Right lobe of liver (tissue), 6 donors: ENCODE measurements around the gene KBTBD2. TPM values are rescaled to one million over a fixed set of nuclear protein-coding genes. Genes with fewer than 3 reads are reported as not detected.
"Not testable (repeated sequence)": the region's sequence is repeated elsewhere in the genome, so short reads cannot be mapped to it uniquely, and the experiment has no call there.

Experiments
- ATAC-seq, 4 donors: fragments of 200-7000 bp; cut with Tn5 transposase; one replicate each; pipeline ENCODE4 v1.9.1; 2020; ENCODE audit warnings: mild to moderate bottlenecking in 4 of 4, moderate library complexity in 4 of 4
- DNase-seq, 3 donors: peaks; one replicate each; pipeline ENCODE4 v3.0.0-alpha.2; 2020
- H3K27ac ChIP-seq, 3 donors: fragments of 200-600 bp; one replicate each; pipeline ENCODE4 v1.8.0; 2022
- H3K27me3 ChIP-seq, 2 donors: fragments of 200-600 bp; one replicate each; pipeline ENCODE4 v1.8.0; 2022
- H3K36me3 ChIP-seq, 4 donors: fragments of 200-600 bp; sonication (generic) in 1 of 4; one replicate each; pipeline versions ENCODE4 v1.5.1 to v1.8.0; 2017 to 2022; ENCODE audit warnings: control low read depth in 1 of 4
- H3K4me1 ChIP-seq, 4 donors: fragments of 200-600 bp; sonication (generic) in 1 of 4; one replicate each; pipeline versions ENCODE4 v1.5.1 to v1.8.0; 2017 to 2022; ENCODE audit warnings: control low read depth in 1 of 4
- H3K4me3 ChIP-seq, 3 donors: fragments of 200-600 bp; one replicate each; pipeline ENCODE4 v1.8.0; 2022
- H3K9me3 ChIP-seq, 4 donors: fragments of 200-600 bp; sonication (generic) in 1 of 4; one replicate each; pipeline versions ENCODE4 v1.5.1 to v1.8.0; 2017 to 2022; ENCODE audit warnings: control low read depth in 1 of 4
- POLR2A ChIP-seq: fragments of 450-650 bp; IDR thresholded peaks from one replicate; pipeline ENCODE4 v1.6.1; 2017; ENCODE audit warnings: antibody characterized with exemption, mild to moderate bottlenecking
- WGBS: methylation state at CpG from one replicate; pipeline ENCODE4 v1.1.6; 2018; ENCODE audit warnings: low coverage, low lambda C conversion rate; ENCODE audit not compliant: insufficient coverage; ENCODE audit errors: missing lambda C conversion rate; 5-methylcytosine and 5-hydroxymethylcytosine counted together
- intact Hi-C, 2 donors: fragments of 100-400 bp; cut with DNase I; formaldehyde crosslinking; loops; one replicate each; pipeline versions ENCODE4 v1.11.2 to v1.14.1; 2022
- total RNA-seq, 6 experiments: library from RNA; depleted of rRNA in 2 of 6; stranded (reverse); fragments of >200 nt in 2 of 6; fragmentation: NEBNext Ultra II Directional in 3 of 6; extraction: Animal tissue kit (Norgen Biotek cat#: 25700) in 3 of 6; gene quantifications; one replicate each; pipeline versions ENCODE4 v1.1.0 to v1.2.4, GENCODE V29; 2016 to 2023
- TF ChIP-seq, protein P1 (sequence below), 4 donors: fragments of 200-600 bp in 3 of 4; fragments of 450-650 bp in 1 of 4; IDR thresholded peaks; one replicate each; pipeline versions ENCODE4 v1.5.1 to v1.8.0; 2016 to 2022; ENCODE audit warnings: antibody characterized with exemption in 4 of 4, mild to moderate bottlenecking in 2 of 4
- donor health status: DM: no; HTN: yes; CAD: no.
- donor health status: DM: no; HTN: no; CAD: no.
- donor health status: DM: no; HTN: no; CAD: no.
- donor health status: DM: no; HTN: yes; CAD: no.
- donor health status: DM: no; HTN: yes; CAD: no.

Gene KBTBD2
- total RNA-seq, 6 experiments from 2014 or later = 7.0 to 14.5 (median 10.5) TPM

DNA sequence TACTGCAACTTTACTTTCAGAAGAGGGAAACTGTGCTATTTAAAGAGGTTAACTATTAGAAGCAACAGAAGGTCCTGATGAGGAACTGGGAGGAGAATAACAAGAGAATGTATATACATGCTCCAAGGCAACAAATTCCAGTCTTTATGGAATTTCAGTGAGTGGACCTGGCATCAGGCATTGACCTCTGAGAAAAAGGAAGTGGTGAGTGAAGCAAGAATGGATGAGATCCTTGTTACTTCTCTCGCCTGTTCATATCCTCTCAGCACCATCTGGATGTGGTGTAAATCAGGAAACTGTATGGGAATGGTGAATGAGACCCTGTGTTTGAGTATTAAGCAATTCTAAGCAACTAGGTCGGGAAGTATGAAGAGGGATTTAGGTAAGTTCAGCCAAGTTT, 30.3 kb upstream of the KBTBD2 start:
- ATAC-seq = no peak
- Histone ChIP-seq H3K4me3 (no peak overlapping the region), H3K4me1 (no peaks in the 10 kb centered on the region), H3K9me3 (no peaks in the 10 kb centered on the region), H3K36me3 (peaks cover 0 to 4% (median 1%) of the 10 kb centered on the region in 4 donors), H3K27ac (no peak overlapping the region), H3K27me3 (no peaks in the 10 kb centered on the region)
- WGBS = 61% methylated on average over 2 of the region's 2 CpGs
- intact Hi-C loops = no loop called here
- TF ChIP-seq, protein P1, sequence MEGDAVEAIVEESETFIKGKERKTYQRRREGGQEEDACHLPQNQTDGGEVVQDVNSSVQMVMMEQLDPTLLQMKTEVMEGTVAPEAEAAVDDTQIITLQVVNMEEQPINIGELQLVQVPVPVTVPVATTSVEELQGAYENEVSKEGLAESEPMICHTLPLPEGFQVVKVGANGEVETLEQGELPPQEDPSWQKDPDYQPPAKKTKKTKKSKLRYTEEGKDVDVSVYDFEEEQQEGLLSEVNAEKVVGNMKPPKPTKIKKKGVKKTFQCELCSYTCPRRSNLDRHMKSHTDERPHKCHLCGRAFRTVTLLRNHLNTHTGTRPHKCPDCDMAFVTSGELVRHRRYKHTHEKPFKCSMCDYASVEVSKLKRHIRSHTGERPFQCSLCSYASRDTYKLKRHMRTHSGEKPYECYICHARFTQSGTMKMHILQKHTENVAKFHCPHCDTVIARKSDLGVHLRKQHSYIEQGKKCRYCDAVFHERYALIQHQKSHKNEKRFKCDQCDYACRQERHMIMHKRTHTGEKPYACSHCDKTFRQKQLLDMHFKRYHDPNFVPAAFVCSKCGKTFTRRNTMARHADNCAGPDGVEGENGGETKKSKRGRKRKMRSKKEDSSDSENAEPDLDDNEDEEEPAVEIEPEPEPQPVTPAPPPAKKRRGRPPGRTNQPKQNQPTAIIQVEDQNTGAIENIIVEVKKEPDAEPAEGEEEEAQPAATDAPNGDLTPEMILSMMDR (IDR thresholded peaks at IDR 0.05) = no peak
- no peak for TF ChIP-seq POLR2A
- DNase-seq = no peak

DNA sequence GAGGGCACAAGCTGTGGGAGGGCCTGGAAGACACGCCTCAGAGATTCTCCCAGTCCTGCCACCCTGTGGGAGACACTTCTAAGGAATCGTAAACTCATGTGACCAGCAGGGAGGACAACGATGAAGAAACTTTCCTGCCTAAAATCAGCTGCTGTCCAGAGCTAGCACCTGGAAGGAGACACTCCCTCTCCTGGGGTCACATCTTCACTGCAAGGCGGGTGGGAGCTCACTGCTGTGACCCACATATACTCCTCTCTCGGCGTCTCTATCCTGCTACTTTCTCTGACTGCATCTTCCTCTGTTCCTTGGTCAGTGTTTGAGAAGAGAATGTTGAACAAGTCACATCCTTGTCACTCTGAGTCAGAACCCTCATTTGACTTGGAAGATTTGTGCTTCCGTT, 25.4 kb upstream of the KBTBD2 start:
- H3K36me3 ChIP-seq = not testable (repeated sequence)

DNA sequence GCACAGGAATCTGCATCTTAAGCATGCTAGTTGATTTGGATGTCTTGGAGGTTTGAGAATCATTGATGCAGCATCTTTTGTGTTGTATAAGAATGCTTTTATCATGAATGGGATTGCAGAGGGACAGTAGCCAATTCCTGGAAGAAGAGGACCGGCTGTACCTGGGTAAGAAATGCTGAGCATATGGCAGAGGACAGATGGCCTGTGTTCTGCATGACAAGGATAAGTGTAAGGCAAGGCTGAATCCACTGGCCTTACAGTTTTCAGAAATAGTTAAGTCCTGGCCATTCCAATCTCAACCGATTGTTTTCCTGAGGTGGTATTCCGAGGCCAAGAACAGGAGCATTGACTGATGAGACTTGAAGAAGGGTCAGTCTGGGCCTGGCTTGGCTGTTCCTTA, 24.4 kb upstream of the KBTBD2 start:
- Histone ChIP-seq H3K9me3 (no peaks in the 10 kb centered on the region), H3K4me1 (no peaks in the 10 kb centered on the region), H3K27ac (no peak overlapping the region), H3K36me3 (peaks cover 0 to 6% (median 1%) of the 10 kb centered on the region in 4 donors), H3K27me3 (no peaks in the 10 kb centered on the region), H3K4me3 (no peak overlapping the region)
- intact Hi-C loops = no loop called here
- WGBS = 96% methylated on average over 3 of the region's 3 CpGs
- no peak for DNase-seq
- ATAC-seq = no peak
- TF ChIP-seq POLR2A = no peak
- TF ChIP-seq, protein P1 (IDR thresholded peaks at IDR 0.05) = no peak

More for the DNA sequence above, 25.4 kb upstream of the KBTBD2 start:
- H3K4me3 ChIP-seq, intact Hi-C loops, H3K9me3 ChIP-seq, H3K4me1 ChIP-seq, H3K27me3 ChIP-seq, ATAC-seq, H3K27ac ChIP-seq, DNase-seq: not testable (repeated sequence)
- WGBS = no CpG with 5 or more reads among the region's 7 CpGs

DNA sequence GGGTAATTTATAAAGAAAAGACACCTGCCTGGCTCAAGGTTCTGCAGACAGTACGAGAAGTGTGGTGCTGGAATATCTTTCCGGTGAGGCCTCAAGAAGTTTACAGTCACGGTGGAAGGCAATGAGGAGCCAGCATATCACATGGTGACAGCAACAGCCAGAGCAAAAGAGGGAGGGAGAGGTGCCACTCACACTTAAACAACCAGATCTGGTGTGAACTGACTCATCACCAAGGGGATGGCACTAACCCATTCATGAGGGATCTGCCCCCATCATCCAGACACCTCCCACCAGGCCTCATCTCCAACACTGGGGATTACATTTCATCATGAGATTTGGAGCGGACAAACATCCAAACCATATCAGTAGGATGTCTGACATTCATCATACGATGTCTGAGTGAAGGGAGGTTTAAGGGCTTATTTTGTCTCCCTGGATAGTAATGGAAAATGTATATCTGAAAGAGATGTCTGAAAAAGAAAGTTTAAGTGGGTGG, 23.5 kb upstream of the KBTBD2 start:
- TF ChIP-seq POLR2A = no peak
- TF ChIP-seq, protein P1 (IDR thresholded peaks at IDR 0.05) = no peak
- H3K36me3 ChIP-seq = peaks cover 0 to 3% (median 1%) of the 10 kb centered on the region in 4 donors
- no peak overlapping the region for H3K27ac ChIP-seq
- 100% methylated on average over 2 of the region's 5 CpGs for WGBS
- no peak overlapping the region for H3K4me3 ChIP-seq
- H3K9me3 ChIP-seq = no peaks in the 10 kb centered on the region
- H3K27me3 ChIP-seq = no peaks in the 10 kb centered on the region
- no peak for ATAC-seq
- no peak for DNase-seq
- intact Hi-C loops = no loop called here
- no peaks in the 10 kb centered on the region for H3K4me1 ChIP-seq

DNA sequence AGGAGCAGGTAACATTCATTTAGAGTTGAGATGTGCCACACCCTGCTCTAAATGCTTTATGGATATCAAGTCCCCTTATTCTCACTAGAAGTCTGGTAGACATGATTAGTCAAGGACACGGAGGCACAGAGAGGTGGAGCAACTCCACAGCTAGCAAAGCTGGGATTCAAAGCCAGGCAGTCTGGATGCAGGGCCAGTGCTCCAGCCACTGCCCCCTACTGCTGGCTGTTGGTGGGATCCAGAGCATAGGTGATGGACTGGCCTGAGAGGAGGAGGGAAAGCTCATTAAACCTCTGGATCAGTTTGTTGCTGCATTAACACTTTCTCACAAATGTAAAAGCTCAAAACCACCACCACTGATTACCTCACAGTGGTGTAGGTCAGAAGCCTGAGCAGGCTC, 22.6 kb upstream of the KBTBD2 start:
- Histone ChIP-seq H3K27me3 (no peaks in the 10 kb centered on the region), H3K4me1 (no peaks in the 10 kb centered on the region), H3K4me3 (no peak overlapping the region), H3K9me3 (no peaks in the 10 kb centered on the region), H3K27ac (no peak overlapping the region), H3K36me3 (peaks cover 0 to 3% (median 1%) of the 10 kb centered on the region in 4 donors)
- WGBS = no CpG with 5 or more reads among the region's 1 CpG
- no peak for DNase-seq
- TF ChIP-seq, protein P1 (IDR thresholded peaks at IDR 0.05) = peak in 1 of 4 donors; percentile 12
- no peak for TF ChIP-seq POLR2A
- peak in 3 of 4 donors; percentile 39 to 47 (median 40) for ATAC-seq
- intact Hi-C loops = no loop called here
